Activated CD8-positive, alpha-beta memory T cell treated with anti-CD3 and anti-CD28 coated beads for 4 hours (primary cell): ENCODE measurements around the gene B4GALT2.
A peak's percentile ranks its signal among the peaks of the same experiment; 100 is the strongest.

ENCODE experiments used
- DNase-seq, 2 donors: peaks; one replicate each; pipeline ENCODE4 v3.0.0-alpha.2; 2020; ENCODE audit warnings: low read depth in 2 of 2

B4GALT2 gene

GRCh38 chr1:43984855-43985254 is 5.8 kb downstream of the B4GALT2 start:
- DNase-seq, result no peak

GRCh38 chr1:43985984-43986595 is 7.1 kb downstream of the B4GALT2 start:
- DNase-seq, result no peak

GRCh38 chr1:43986712-43987111 is 7.7 kb downstream of the B4GALT2 start:
- DNase-seq, result no peak

GRCh38 chr1:43987159-43987902 is 8.3 kb downstream of the B4GALT2 start:
- no peak for DNase-seq

GRCh38 chr1:43990271-43991199 is 11.5 kb downstream of the B4GALT2 start:
- no peak for DNase-seq

- no peak for DNase-seq
Measured at GRCh38 chr1:43991200-43991475, 12.1 kb downstream of the B4GALT2 start.

GRCh38 chr1:43991476-43992231 is 12.6 kb downstream of the B4GALT2 start, which contains the start of gene CCDC24:
Gene CCDC24, plus strand, starts transcription at chr1:43991599. Its CDS starts 280 bp downstream, at chr1:43991879.
- peak; percentile 38 to 59 for DNase-seq

- DNase-seq, result no peak
Measured at GRCh38 chr1:43992232-43992995, 13.4 kb downstream of the B4GALT2 start.

GRCh38 chr1:43993206-43993914 is 14.3 kb downstream of the B4GALT2 start:
- no peak for DNase-seq

- no peak for DNase-seq
Measured at GRCh38 chr1:43994071-43994470, 15.1 kb downstream of the B4GALT2 start.

- DNase-seq, result no peak
Measured at GRCh38 chr1:43994794-43995790, 16.1 kb downstream of the B4GALT2 start.

- no peak for DNase-seq
Measured at GRCh38 chr1:43995984-43996732, 17.1 kb downstream of the B4GALT2 start.

GRCh38 chr1:43996733-43997115 is 17.7 kb downstream of the B4GALT2 start:
- DNase-seq, result no peak

- no peak for DNase-seq
Measured at GRCh38 chr1:43997295-43997999, 18.4 kb downstream of the B4GALT2 start.

GRCh38 chr1:43998000-43998378 is 19.0 kb downstream of the B4GALT2 start:
- no peak for DNase-seq

GRCh38 chr1:43999455-43999854 is 20.4 kb downstream of the B4GALT2 start:
- no peak for DNase-seq

GRCh38 chr1:44000122-44000665 is 21.2 kb downstream of the B4GALT2 start:
- DNase-seq, result no peak

GRCh38 chr1:44002165-44002564 is 23.2 kb downstream of the B4GALT2 start:
- DNase-seq, result no peak
